ENCODE measurements around the gene MARVELD1. TPM values are rescaled to one million over a fixed set of nuclear protein-coding genes. Genes with fewer than 3 reads are reported as not detected.

MARVELD1 gene
- total RNA-seq, 1 experiment from 2014 or later = 53.1 TPM

GRCh38 chr10:97726636-97727178, 13.2 kb downstream of the MARVELD1 start:
- BruUV-seq (replicated peaks) = no TSS peak
- Histone ChIP-seq H3K4me1 (ENCODE audit: control insufficient read depth, insufficient read depth, low read length) (no peaks in the 10 kb centered on the region; the same call in 1 of the 2 replicates), H3K4me3 (ENCODE audit: low read depth in 2 of 2, low read length in 2 of 2) (peak overlapping the region in 1 of 2 experiments; percentile 20; a peak in 2 of 4 replicates), H3K27ac (ENCODE audit: low read length) (no peak overlapping the region), H3K36me3 (ENCODE audit: control insufficient read depth, insufficient read depth, low read length) (no peaks in the 10 kb centered on the region), H3K9me3 (ENCODE audit: control insufficient read depth, insufficient read depth, low read depth, low read length) (no peaks in the 10 kb centered on the region), H3K27me3 (ENCODE audit: control insufficient read depth, insufficient read depth, low read length) (no peaks in the 10 kb centered on the region)
- peak; percentile 55 for DNase-seq (ENCODE audit: low read depth, low spot score)
- intact Hi-C loops (cut with micrococcal nuclease; ENCODE audit: unreplicated experiment) (no loop called here), in situ Hi-C loops (cut with HindIII; ENCODE audit: low pct_unique_long_range_greater_than_20kb, low sequenced_read_pairs) (loop anchor here (5.0 kb wide), 1 partner anchor 39 kb away; the partner anchor contains the start of gene AVPI1)
- no peak for TF ChIP-seq POLR2AphosphoS5 (IDR thresholded peaks at IDR 0.05; ENCODE audit: low read depth, low read length)
- no peak for TF ChIP-seq CTCF (IDR thresholded peaks at IDR 0.05)
- TF ChIP-seq TCF7L2 (IDR thresholded peaks at IDR 0.05; ENCODE audit: low read depth, low read length) = no peak
- no peak for TF ChIP-seq REST (IDR thresholded peaks at IDR 0.05; ENCODE audit: insufficient read depth in 1 of 2, low read depth in 2 of 2, low read length in 1 of 2)
- no peak for TF ChIP-seq SIN3A (IDR thresholded peaks at IDR 0.05; ENCODE audit: borderline replicate concordance, insufficient read depth, low read depth, low read length)
- ChIA-PET POLR2A (interaction anchor here (0.6 kb wide), 2 partner anchors 25 to 85 kb away, joined by 3 read pairs; no protein-coding TSS in a partner anchor), CTCF (interaction anchor here (0.6 to 1.4 kb wide), 2 partner anchors 17 to 25 kb away, joined by 3 to 5 read pairs; no protein-coding TSS in a partner anchor)
- ATAC-seq = peak; percentile 76

GRCh38 chr10:97729014-97729413, 15.5 kb downstream of the MARVELD1 start:
- ChIA-PET CTCF (no interaction called here), POLR2A (no interaction called here)
- TF ChIP-seq CTCF (IDR thresholded peaks at IDR 0.05) = no peak
- no peak for TF ChIP-seq SIN3A (IDR thresholded peaks at IDR 0.05; ENCODE audit: borderline replicate concordance, insufficient read depth, low read depth, low read length)
- TF ChIP-seq REST (IDR thresholded peaks at IDR 0.05; ENCODE audit: insufficient read depth in 1 of 2, low read depth in 2 of 2, low read length in 1 of 2) = no peak
- no peak for TF ChIP-seq POLR2AphosphoS5 (IDR thresholded peaks at IDR 0.05; ENCODE audit: low read depth, low read length)
- TF ChIP-seq TCF7L2 (IDR thresholded peaks at IDR 0.05; ENCODE audit: low read depth, low read length) = no peak
- Histone ChIP-seq H3K27ac (ENCODE audit: low read length) (no peak overlapping the region), H3K9me3 (ENCODE audit: control insufficient read depth, insufficient read depth, low read depth, low read length) (no peaks in the 10 kb centered on the region), H3K36me3 (ENCODE audit: control insufficient read depth, insufficient read depth, low read length) (no peaks in the 10 kb centered on the region), H3K27me3 (ENCODE audit: control insufficient read depth, insufficient read depth, low read length) (no peaks in the 10 kb centered on the region), H3K4me3 (ENCODE audit: low read depth in 2 of 2, low read length in 2 of 2) (no peak overlapping the region), H3K4me1 (ENCODE audit: control insufficient read depth, insufficient read depth, low read length) (no peaks in the 10 kb centered on the region; the same call in 1 of the 2 replicates)
- in situ Hi-C loops (cut with HindIII; ENCODE audit: low pct_unique_long_range_greater_than_20kb, low sequenced_read_pairs) = loop anchor here (5.0 kb wide), 1 partner anchor 42 kb away; the partner anchor contains the start of gene AVPI1
- no TSS peak for BruUV-seq (replicated peaks)
- DNase-seq (ENCODE audit: low read depth, low spot score) (no peak), ATAC-seq (no peak)
- intact Hi-C loops (cut with micrococcal nuclease; ENCODE audit: unreplicated experiment) = no loop called here

Measured in Panc1 (cell line).